ENCODE measurements around the gene DARS2. TPM values are rescaled to one million over a fixed set of nuclear protein-coding genes. Genes with fewer than 3 reads are reported as not detected.

DARS2 gene
- total RNA-seq, 4 donors from 2014 or later: 7.1 to 13.7 (median 9.4) TPM

GRCh38 chr1:173893611-173894010 is 69.1 kb downstream of the DARS2 start:
- TF ChIP-seq EP300 (IDR thresholded peaks at IDR 0.05): no peak
- TF ChIP-seq POLR2A (IDR thresholded peaks at IDR 0.05): no peak
- no peak for TF ChIP-seq CTCF (IDR thresholded peaks at IDR 0.05)
- TF ChIP-seq POLR2AphosphoS5 (IDR thresholded peaks at IDR 0.05): no peak
- H3K27me3 ChIP-seq: no peaks in the 10 kb centered on the region
- H3K4me1 ChIP-seq: no peaks in the 10 kb centered on the region
- no peak overlapping the region for H3K4me3 ChIP-seq
- 88% methylated on average over 1 of the region's 1 CpG for WGBS
- no peak overlapping the region for H3K27ac ChIP-seq
- DNase-seq (ENCODE audit: low spot score in 2 of 2): no peak
- H3K9me3 ChIP-seq: no peaks in the 10 kb centered on the region
- peaks cover 10% of the 10 kb centered on the region for H3K36me3 ChIP-seq

- H3K36me3 ChIP-seq: peaks cover 10% of the 10 kb centered on the region
- TF ChIP-seq POLR2A (IDR thresholded peaks at IDR 0.05) (no peak), CTCF (IDR thresholded peaks at IDR 0.05) (no peak), EP300 (IDR thresholded peaks at IDR 0.05) (no peak), POLR2AphosphoS5 (IDR thresholded peaks at IDR 0.05) (no peak)
- no peaks in the 10 kb centered on the region for H3K4me1 ChIP-seq
- DNase-seq (ENCODE audit: low spot score in 2 of 2): no peak
- no peaks in the 10 kb centered on the region for H3K27me3 ChIP-seq
- H3K27ac ChIP-seq: no peak overlapping the region
- H3K4me3 ChIP-seq: no peak overlapping the region
- no peaks in the 10 kb centered on the region for H3K9me3 ChIP-seq
- WGBS: 59% methylated on average over 3 of the region's 3 CpGs
Observed at GRCh38 chr1:173894189-173894588, 69.7 kb downstream of the DARS2 start.

GRCh38 chr1:173900427-173900826 is 76.0 kb downstream of the DARS2 start:
- Histone ChIP-seq H3K4me1 (no peaks in the 10 kb centered on the region), H3K4me3 (no peak overlapping the region), H3K27ac (no peak overlapping the region), H3K27me3 (no peaks in the 10 kb centered on the region), H3K36me3 (peaks cover 3% of the 10 kb centered on the region), H3K9me3 (no peaks in the 10 kb centered on the region)
- DNase-seq (ENCODE audit: low spot score in 2 of 2): no peak
- WGBS: 80% methylated on average over 2 of the region's 2 CpGs
- TF ChIP-seq EP300 (IDR thresholded peaks at IDR 0.05) (no peak), CTCF (IDR thresholded peaks at IDR 0.05) (no peak), POLR2A (IDR thresholded peaks at IDR 0.05) (no peak), POLR2AphosphoS5 (IDR thresholded peaks at IDR 0.05) (no peak)

- no peak for DNase-seq (ENCODE audit: low spot score in 2 of 2)
- Histone ChIP-seq H3K4me1 (no peaks in the 10 kb centered on the region), H3K27ac (no peak overlapping the region), H3K27me3 (no peaks in the 10 kb centered on the region), H3K4me3 (no peak overlapping the region), H3K36me3 (peaks cover 3% of the 10 kb centered on the region), H3K9me3 (no peaks in the 10 kb centered on the region)
- TF ChIP-seq CTCF (IDR thresholded peaks at IDR 0.05) (no peak), POLR2A (IDR thresholded peaks at IDR 0.05) (no peak), EP300 (IDR thresholded peaks at IDR 0.05) (no peak), POLR2AphosphoS5 (IDR thresholded peaks at IDR 0.05) (no peak)
- WGBS: 64% methylated on average over 3 of the region's 3 CpGs
Observed at GRCh38 chr1:173900992-173901391, 76.5 kb downstream of the DARS2 start.

- H3K27me3 ChIP-seq: no peaks in the 10 kb centered on the region
- TF ChIP-seq POLR2AphosphoS5 (IDR thresholded peaks at IDR 0.05) (no peak), EP300 (IDR thresholded peaks at IDR 0.05) (no peak), CTCF (IDR thresholded peaks at IDR 0.05) (no peak), POLR2A (IDR thresholded peaks at IDR 0.05) (no peak)
- H3K27ac ChIP-seq: no peak overlapping the region
Observed at GRCh38 chr1:173903827-173904531, 79.5 kb downstream of the DARS2 start.

More at GRCh38 chr1:173903827-173904531, 79.5 kb downstream of the DARS2 start:
- no peak overlapping the region for H3K4me3 ChIP-seq
- H3K36me3 ChIP-seq: no peaks in the 10 kb centered on the region
- DNase-seq (ENCODE audit: low spot score in 2 of 2): no peak
- H3K4me1 ChIP-seq: no peaks in the 10 kb centered on the region
- H3K9me3 ChIP-seq: no peaks in the 10 kb centered on the region
- 87% methylated on average over 6 of the region's 6 CpGs for WGBS

Other genes with a start within 250 kb of the DARS2 start
- gene SLC9C2, start 221.6 kb upstream of the DARS2 start, total RNA-seq: not detected
- gene TEX50, start 189.3 kb upstream of the DARS2 start, total RNA-seq: not detected
- not detected for gene ANKRD45, start 154.8 kb upstream of the DARS2 start, total RNA-seq
- gene KLHL20, start 109.7 kb upstream of the DARS2 start, total RNA-seq: 10 to 100 TPM; 26.3 to 34.2 (median 29.4) TPM
- gene CENPL, start 210 bp downstream of the DARS2 start, total RNA-seq: 1 to 10 TPM; 3.2 to 8.5 (median 5.6) TPM
- 100 to 1,000 TPM; 344 to 508 (median 411) TPM for gene GAS5, start 43.3 kb downstream of the DARS2 start, total RNA-seq
- gene ZBTB37, start 43.7 kb downstream of the DARS2 start, total RNA-seq: 10 to 100 TPM in 2 of 4 donors, 1 to 10 TPM in 2; 6.1 to 20.7 (median 9.3) TPM
- gene SERPINC1, start 92.7 kb downstream of the DARS2 start, total RNA-seq: 1 to 10 TPM in 1 of 4 donors, under 1 TPM in 1, not detected in 2; 0.31 to 2.3 TPM
- gene RC3H1, start 197.7 kb downstream of the DARS2 start, total RNA-seq: 10 to 100 TPM; 33.6 to 70.9 (median 52.3) TPM